H1 (cell line): ENCODE data around the gene SOX6. TPM values are rescaled to one million over a fixed set of nuclear protein-coding genes. Genes with fewer than 3 reads are reported as not detected.

Experiments used
- CHD2 ChIP-seq: IDR thresholded peaks from 2 replicates; pipeline ENCODE4 v1.6.1; 2012; ENCODE audit warnings: low read length, improper control_type of control experiment
- EZH2 ChIP-seq: fragments of 200-600 bp; sonication (generic); IDR thresholded peaks from 2 replicates; pipeline ENCODE4 v1.7.1; 2012; ENCODE audit warnings: low read depth, mild to moderate bottlenecking, moderate library complexity, low read length, inconsistent platforms; ENCODE audit not compliant: severe bottlenecking
- GTF2F1 ChIP-seq: IDR thresholded peaks from 2 replicates; pipeline ENCODE4 v1.6.1; 2012; ENCODE audit warnings: low read depth, low read length, improper control_type of control experiment, borderline replicate concordance
- KDM4A ChIP-seq: IDR thresholded peaks from one replicate; pipeline ENCODE4 v1.7.1; 2012; ENCODE audit warnings: low read depth, mild to moderate bottlenecking, moderate library complexity, low read length, inconsistent platforms; ENCODE audit not compliant: severe bottlenecking
- PHF8 ChIP-seq: fragments of 200-600 bp; sonication (generic); conservative IDR thresholded peaks from 2 replicates; pipeline ENCODE4 v1.7.1; 2012; ENCODE audit warnings: low read depth, mild to moderate bottlenecking, inconsistent platforms, low read length, moderate library complexity
- RBBP5 ChIP-seq: IDR thresholded peaks from 2 replicates; pipeline ENCODE4 v1.7.1; 2012; ENCODE audit warnings: low read depth, mild to moderate bottlenecking, inconsistent platforms, low read length, moderate library complexity, borderline replicate concordance
- SP1 ChIP-seq: IDR thresholded peaks from 2 replicates; pipeline ENCODE4 v1.6.1; 2011; ENCODE audit warnings: low read depth, low read length
- SP2 ChIP-seq: IDR thresholded peaks from 2 replicates; pipeline ENCODE4 v1.6.1; 2012; ENCODE audit warnings: mild to moderate bottlenecking, low read length, inconsistent platforms
- TAF1 ChIP-seq: IDR thresholded peaks from 2 replicates; pipeline ENCODE4 v1.6.1; 2011; ENCODE audit warnings: mild to moderate bottlenecking, low read depth, low read length
- polyA plus RNA-seq, 7 experiments: library from polyadenylated mRNA; depleted of rRNA in 3 of 7; stranded (reverse) in 5 of 7; unstranded in 2 of 7; fragments of >200 nt in 5 of 7; fragments of 200-250 nt in 2 of 7; gene quantifications; 1 replicate in 5 of 7; 2 replicates in 1 of 7; 4 replicates in 1 of 7; pipeline versions ENCODE4 v1.2.1 to v1.2.3, GENCODE V29; 2011 to 2013; ENCODE audit warnings: missing spikeins in 2 of 7, mixed read lengths in 2 of 7
- total RNA-seq: library from RNA; stranded (reverse); fragmentation: NEBNext Ultra II Directional; extraction: Animal tissue kit (Norgen Biotek cat#: 25700); gene quantifications from 2 replicates; pipeline ENCODE4 v1.2.1, GENCODE V29; 2021
- TF ChIP-seq, protein P1 (sequence below): IDR thresholded peaks from 2 replicates; pipeline ENCODE4 v1.6.1; 2012; ENCODE audit warnings: low read length, inconsistent platforms

The SOX6 gene
- total and polyA plus RNA-seq, 2 of the 8 experiments (the other 6 are each of a cell fraction or from before 2014, with no cell fraction given) = 0.09 TPM; not detected in 1

- TF ChIP-seq, protein P1, sequence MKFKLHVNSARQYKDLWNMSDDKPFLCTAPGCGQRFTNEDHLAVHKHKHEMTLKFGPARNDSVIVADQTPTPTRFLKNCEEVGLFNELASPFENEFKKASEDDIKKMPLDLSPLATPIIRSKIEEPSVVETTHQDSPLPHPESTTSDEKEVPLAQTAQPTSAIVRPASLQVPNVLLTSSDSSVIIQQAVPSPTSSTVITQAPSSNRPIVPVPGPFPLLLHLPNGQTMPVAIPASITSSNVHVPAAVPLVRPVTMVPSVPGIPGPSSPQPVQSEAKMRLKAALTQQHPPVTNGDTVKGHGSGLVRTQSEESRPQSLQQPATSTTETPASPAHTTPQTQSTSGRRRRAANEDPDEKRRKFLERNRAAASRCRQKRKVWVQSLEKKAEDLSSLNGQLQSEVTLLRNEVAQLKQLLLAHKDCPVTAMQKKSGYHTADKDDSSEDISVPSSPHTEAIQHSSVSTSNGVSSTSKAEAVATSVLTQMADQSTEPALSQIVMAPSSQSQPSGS = no peak
- no peak for TF ChIP-seq RBBP5
- TF ChIP-seq SP2 = no peak
- TF ChIP-seq EZH2 = no peak
- TF ChIP-seq KDM4A = no peak
- TF ChIP-seq TAF1 = no peak
- no peak for TF ChIP-seq SP1
- no peak for TF ChIP-seq GTF2F1
- no peak for TF ChIP-seq PHF8
- no peak for TF ChIP-seq CHD2
Observed at GRCh38 chr11:16081382-16082094, 274.8 kb downstream of the SOX6 start (continued).
